HL-60 (cell line): ENCODE data around the gene SIGLEC10.
"Not testable (repeated sequence)": the region's sequence is repeated elsewhere in the genome, so short reads cannot be mapped to it uniquely, and the experiment has no call there.

Source experiments
- DNase-seq, 2 experiments: peaks; one replicate each; pipeline ENCODE4 v3.0.0-alpha.2; 2010 to 2020; ENCODE audit warnings: low read depth in 1 of 2, low spot score in 1 of 2
- H3K27ac ChIP-seq: fragments of 250-450 bp; sonication (Bioruptor Pico); replicated peaks from 2 replicates; pipeline ENCODE4 v1.5.1; 2020; ENCODE audit warnings: mild to moderate bottlenecking, moderate library complexity
- H3K27me3 ChIP-seq: fragments of 250-450 bp; sonication (Bioruptor Pico); 2 replicates; pipeline ENCODE4 v1.5.1; 2021; ENCODE audit warnings: mild to moderate bottlenecking, moderate library complexity; ENCODE audit not compliant: insufficient read depth, poor library complexity, severe bottlenecking
- H3K4me3 ChIP-seq: replicated peaks from 2 replicates; pipeline ENCODE4 v1.5.1; 2011; ENCODE audit warnings: mild to moderate bottlenecking, control low read depth, low read length; ENCODE audit not compliant: insufficient read depth
- CTCF ChIP-seq: IDR thresholded peaks from one replicate; pipeline ENCODE4 v1.5.1; 2011; ENCODE audit warnings: low read length, control low read depth, inconsistent platforms; ENCODE audit not compliant: insufficient read depth
- GABPA ChIP-seq: IDR thresholded peaks from 2 replicates; pipeline ENCODE4 v1.6.1; 2012; ENCODE audit warnings: low read depth
- POLR2AphosphoS5 ChIP-seq: IDR thresholded peaks from 2 replicates; pipeline ENCODE4 v1.6.1; 2012; ENCODE audit warnings: low read depth
- REST ChIP-seq: IDR thresholded peaks from 2 replicates; pipeline ENCODE4 v1.6.1; 2012; ENCODE audit warnings: low read depth; ENCODE audit not compliant: insufficient replicate concordance
- SPI1 ChIP-seq: IDR thresholded peaks from 2 replicates; pipeline ENCODE4 v1.6.1; 2012; ENCODE audit warnings: low read depth, mild to moderate bottlenecking, borderline replicate concordance
- long read RNA-seq: library from polyadenylated mRNA; unstranded; transcript quantifications from one replicate; pipeline ENCODE4 v2.0.0, GENCODE V29; 2020

SIGLEC10 gene
- long read RNA-seq, partial matches to known transcripts: 0 of 7 reads
- long read RNA-seq, other reads (novel, unspliced or antisense): 2 of 7 reads

- no peaks in the 10 kb centered on the region for H3K27me3 ChIP-seq
- peak; percentile 66; the same call in 1 of the 2 replicates for TF ChIP-seq SPI1
- TF ChIP-seq POLR2AphosphoS5: peak; percentile 70; the same call in 1 of the 2 replicates
- TF ChIP-seq CTCF: no peak
- DNase-seq: peak; percentile 80 to 94
Observed at GRCh38 chr19:51417107-51417809, at the start of gene SIGLEC10. Gene SIGLEC10 (minus strand): TSS chr19:51417642. CDS start chr19:51417581, 61 bp downstream.

GRCh38 chr19:51466723-51467122, 49.3 kb upstream of the SIGLEC10 start:
- no peak for DNase-seq
- H3K27me3 ChIP-seq: no peaks in the 10 kb centered on the region
- peak overlapping the region; percentile 79 for H3K27ac ChIP-seq
- no peak overlapping the region for H3K4me3 ChIP-seq
- no peak for TF ChIP-seq GABPA
- TF ChIP-seq SPI1: peak; percentile 22; the same call in 1 of the 2 replicates

More at GRCh38 chr19:51417107-51417809, at the start of gene SIGLEC10:
- Histone ChIP-seq H3K27ac (peak within 1 kb of the TSS; percentile 81), H3K4me3 (peak within 1 kb of the TSS; percentile 32)

- H3K4me3 ChIP-seq, H3K27me3 ChIP-seq: not testable (repeated sequence)
- TF ChIP-seq POLR2AphosphoS5: 0 out of 2 replicates have a peak, but pooled peaks have one; percentile 9
- H3K27ac ChIP-seq: peak overlapping the region; percentile 82
- DNase-seq: peak in 1 of 2 experiments; percentile 70
Observed at GRCh38 chr19:51463976-51464581, 46.6 kb upstream of the SIGLEC10 start.

GRCh38 chr19:51462681-51463080, 45.2 kb upstream of the SIGLEC10 start:
- Histone ChIP-seq H3K4me3 (peak overlapping the region; percentile 0; the same call in 1 of the 2 replicates), H3K27me3 (no peaks in the 10 kb centered on the region), H3K27ac (peak overlapping the region; percentile 88)

More at GRCh38 chr19:51462681-51463080, 45.2 kb upstream of the SIGLEC10 start:
- no peak; the same call in 1 of the 2 replicates for TF ChIP-seq POLR2AphosphoS5
- TF ChIP-seq CTCF: no peak
- TF ChIP-seq SPI1: no peak
- TF ChIP-seq REST: no peak
- TF ChIP-seq GABPA: no peak
- no peak for DNase-seq
